Neural cell (in vitro differentiated cells): Measurements from ENCODE around the gene PTGFR. TPM values are rescaled to one million over a fixed set of nuclear protein-coding genes. Genes with fewer than 3 reads are reported as not detected.

ENCODE experiments used
- H2AFZ ChIP-seq: fragments of 200-600, 300-800 bp; sonication (generic), shearing (Covaris generic); 2 replicates; pipeline ENCODE4 v1.6.0; 2014; ENCODE audit warnings: low read depth, mild to moderate bottlenecking, antibody characterized with exemption, low read length, moderate library complexity
- H3F3A ChIP-seq: fragments of 200-600 bp; shearing (Covaris generic); 2 replicates; pipeline ENCODE4 v1.6.1; 2016; ENCODE audit warnings: mild to moderate bottlenecking, moderate library complexity, mixed read lengths, antibody characterized with exemption, low read length; ENCODE audit not compliant: insufficient read depth, poor library complexity, severe bottlenecking
- H3K27ac ChIP-seq: fragments of 200-600, 300-800 bp; sonication (generic), shearing (Covaris generic); 2 replicates; pipeline ENCODE4 v1.5.1; 2014; ENCODE audit warnings: mild to moderate bottlenecking, low read length, moderate library complexity
- H3K27me3 ChIP-seq: fragments of 300-800, 200-600 bp; sonication (generic), shearing (Covaris generic); 2 replicates; pipeline ENCODE4 v1.6.0; 2014; ENCODE audit warnings: mild to moderate bottlenecking, low read depth, low read length, moderate library complexity; ENCODE audit not compliant: insufficient read depth
- H3K36me3 ChIP-seq: fragments of 300-800, 200-600 bp; sonication (generic), shearing (Covaris generic); 2 replicates; pipeline ENCODE4 v1.5.1; 2014; ENCODE audit warnings: mild to moderate bottlenecking, antibody characterized with exemption, low read length, moderate library complexity; ENCODE audit not compliant: insufficient read depth
- H3K4me2 ChIP-seq: fragments of 300-800, 200-600 bp; sonication (generic), shearing (Covaris generic); 2 replicates; pipeline ENCODE4 v1.6.0; 2014; ENCODE audit warnings: mild to moderate bottlenecking, low read length
- H3K4me3 ChIP-seq: fragments of 300-800, 200-600 bp; sonication (generic), shearing (Covaris generic); 2 replicates; pipeline ENCODE4 v1.5.1; 2014; ENCODE audit warnings: mild to moderate bottlenecking, low read length, moderate library complexity
- H3K79me2 ChIP-seq: fragments of 200-600 bp; shearing (Covaris generic); replicated peaks from 2 replicates; pipeline ENCODE4 v1.6.0; 2014; ENCODE audit warnings: mild to moderate bottlenecking, low read length, moderate library complexity; ENCODE audit not compliant: insufficient read depth
- H3K9ac ChIP-seq: fragments of 300-800, 200-600 bp; sonication (generic), shearing (Covaris generic); 2 replicates; pipeline ENCODE4 v1.6.1; 2016; ENCODE audit warnings: mild to moderate bottlenecking, low read length, mixed read lengths
- H3K9me2 ChIP-seq: fragments of 200-600 bp; shearing (Covaris generic); 2 replicates; pipeline ENCODE4 v1.6.1; 2016; ENCODE audit warnings: mild to moderate bottlenecking, low read length, mixed read lengths; ENCODE audit not compliant: insufficient read depth
- H3K9me3 ChIP-seq: fragments of 200-600, 300-800 bp; sonication (generic), shearing (Covaris generic); 2 replicates; pipeline ENCODE4 v1.6.1; 2016; ENCODE audit warnings: mild to moderate bottlenecking, mixed run types, low read length, moderate library complexity, mixed read lengths
- H4K20me1 ChIP-seq: fragments of 200-600 bp; shearing (Covaris generic); 2 replicates; pipeline ENCODE4 v1.6.1; 2016; ENCODE audit warnings: mild to moderate bottlenecking, mixed run types; ENCODE audit not compliant: insufficient read depth
- EP300 ChIP-seq: fragments of 450-650 bp; conservative IDR thresholded peaks from 2 replicates; pipeline ENCODE4 v1.6.1; 2014; ENCODE audit warnings: antibody characterized with exemption, mild to moderate bottlenecking, moderate library complexity; ENCODE audit not compliant: poor library complexity, severe bottlenecking
- EZH2 ChIP-seq: fragments of 200-600, 300-800 bp; shearing (Covaris generic), sonication (generic); IDR thresholded peaks from 2 replicates; pipeline ENCODE4 v1.6.1; 2014; ENCODE audit warnings: antibody characterized with exemption, low read length, borderline replicate concordance, mild to moderate bottlenecking; ENCODE audit not compliant: insufficient read depth, poor library complexity, severe bottlenecking
- MXI1 ChIP-seq: fragments of 450-650 bp; conservative IDR thresholded peaks from 2 replicates; pipeline ENCODE4 v1.6.1; 2014; ENCODE audit warnings: antibody characterized with exemption, mild to moderate bottlenecking; ENCODE audit not compliant: poor library complexity, severe bottlenecking
- POLR2AphosphoS5 ChIP-seq: IDR thresholded peaks from 2 replicates; pipeline ENCODE4 v1.6.1; 2012
- RAD21 ChIP-seq: fragments of 450-650 bp; conservative IDR thresholded peaks from 2 replicates; pipeline ENCODE4 v1.6.1; 2014; ENCODE audit warnings: antibody characterized with exemption, mild to moderate bottlenecking, moderate library complexity
- REST ChIP-seq: IDR thresholded peaks from 2 replicates; pipeline ENCODE4 v1.6.1; 2012; ENCODE audit warnings: borderline replicate concordance
- SMC3 ChIP-seq: fragments of 450-650 bp; conservative IDR thresholded peaks from 2 replicates; pipeline ENCODE4 v1.6.1; 2014; ENCODE audit warnings: antibody characterized with exemption, mild to moderate bottlenecking, moderate library complexity; ENCODE audit not compliant: poor library complexity
- TAF1 ChIP-seq: IDR thresholded peaks from 2 replicates; pipeline ENCODE4 v1.6.1; 2012; ENCODE audit warnings: low read depth
- polyA plus RNA-seq: library from polyadenylated mRNA; depleted of rRNA; stranded (reverse); fragments of >200 nt; gene quantifications from 2 replicates; pipeline ENCODE4 v1.2.3, GENCODE V29; 2014
- TF ChIP-seq, protein P1 (sequence below): fragments of 450-650 bp; IDR thresholded peaks from 2 replicates; pipeline ENCODE4 v1.5.1; 2014; ENCODE audit warnings: antibody characterized with exemption, mild to moderate bottlenecking, moderate library complexity; ENCODE audit not compliant: poor library complexity, severe bottlenecking

The PTGFR gene
- polyA plus RNA-seq, 1 donor from 2014 or later: 0.54 TPM

- Histone ChIP-seq H3K9me3 (no peaks in the 10 kb centered on the region), H3K9ac (no peak overlapping the region), H3K4me3 (no peak overlapping the region), H3K4me2 (no peak overlapping the region), H2AFZ (no peak overlapping the region), H3K27me3 (no peaks in the 10 kb centered on the region), H4K20me1 (no peaks in the 10 kb centered on the region), H3K36me3 (no peaks in the 10 kb centered on the region), H3K27ac (no peak overlapping the region), H3K79me2 (no peaks in the 10 kb centered on the region), H3K9me2 (no peaks in the 10 kb centered on the region), H3F3A (no peaks in the 10 kb centered on the region)
- TF ChIP-seq EZH2 (no peak), POLR2AphosphoS5 (no peak), MXI1 (no peak), SMC3 (no peak), EP300 (no peak), REST (no peak), TAF1 (no peak), RAD21 (no peak)
- TF ChIP-seq, protein P1, sequence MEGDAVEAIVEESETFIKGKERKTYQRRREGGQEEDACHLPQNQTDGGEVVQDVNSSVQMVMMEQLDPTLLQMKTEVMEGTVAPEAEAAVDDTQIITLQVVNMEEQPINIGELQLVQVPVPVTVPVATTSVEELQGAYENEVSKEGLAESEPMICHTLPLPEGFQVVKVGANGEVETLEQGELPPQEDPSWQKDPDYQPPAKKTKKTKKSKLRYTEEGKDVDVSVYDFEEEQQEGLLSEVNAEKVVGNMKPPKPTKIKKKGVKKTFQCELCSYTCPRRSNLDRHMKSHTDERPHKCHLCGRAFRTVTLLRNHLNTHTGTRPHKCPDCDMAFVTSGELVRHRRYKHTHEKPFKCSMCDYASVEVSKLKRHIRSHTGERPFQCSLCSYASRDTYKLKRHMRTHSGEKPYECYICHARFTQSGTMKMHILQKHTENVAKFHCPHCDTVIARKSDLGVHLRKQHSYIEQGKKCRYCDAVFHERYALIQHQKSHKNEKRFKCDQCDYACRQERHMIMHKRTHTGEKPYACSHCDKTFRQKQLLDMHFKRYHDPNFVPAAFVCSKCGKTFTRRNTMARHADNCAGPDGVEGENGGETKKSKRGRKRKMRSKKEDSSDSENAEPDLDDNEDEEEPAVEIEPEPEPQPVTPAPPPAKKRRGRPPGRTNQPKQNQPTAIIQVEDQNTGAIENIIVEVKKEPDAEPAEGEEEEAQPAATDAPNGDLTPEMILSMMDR: no peak
These were observed 59.1 kb downstream of the PTGFR start for GRCh38 chr1:78549891-78550290.

GRCh38 chr1:78553859-78554258 is 63.1 kb downstream of the PTGFR start:
- TF ChIP-seq EZH2 (no peak), SMC3 (no peak), RAD21 (no peak), EP300 (no peak), POLR2AphosphoS5 (no peak), MXI1 (no peak)
- Histone ChIP-seq H3K4me2 (no peak overlapping the region), H3F3A (no peaks in the 10 kb centered on the region), H3K9me2 (no peaks in the 10 kb centered on the region), H3K27me3 (no peaks in the 10 kb centered on the region), H3K9ac (no peak overlapping the region), H3K9me3 (no peaks in the 10 kb centered on the region), H2AFZ (no peak overlapping the region), H3K79me2 (no peaks in the 10 kb centered on the region), H3K27ac (no peak overlapping the region), H3K36me3 (no peaks in the 10 kb centered on the region), H4K20me1 (no peaks in the 10 kb centered on the region), H3K4me3 (no peak overlapping the region)

DNA sequence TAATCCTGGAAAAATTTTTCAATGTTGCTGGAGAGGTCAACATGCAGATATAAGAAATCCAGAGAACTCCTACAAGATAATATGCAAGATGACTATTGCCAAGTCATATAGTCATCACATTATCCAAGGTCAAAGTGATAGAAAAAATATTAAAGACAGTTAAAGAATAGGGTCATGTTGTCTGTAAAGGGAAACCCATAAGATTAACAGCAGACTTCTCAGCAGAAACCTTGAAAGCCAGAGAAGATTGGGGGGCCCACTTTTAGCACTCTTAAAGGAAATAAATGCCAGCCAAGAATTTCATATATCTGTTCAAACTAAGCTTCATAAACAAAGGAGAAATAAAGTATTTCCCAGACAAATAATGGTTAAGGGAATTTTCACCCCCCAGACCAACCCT is 64.1 kb downstream of the PTGFR start:
- no peak overlapping the region for H2AFZ ChIP-seq
- TF ChIP-seq RAD21 (no peak), POLR2AphosphoS5 (no peak), EZH2 (no peak), TAF1 (no peak), EP300 (no peak)
- no peaks in the 10 kb centered on the region for H3K9me3 ChIP-seq
- no peaks in the 10 kb centered on the region for H3K36me3 ChIP-seq
- no peak overlapping the region for H3K4me2 ChIP-seq
- H3K27ac ChIP-seq: no peak overlapping the region
- H3K27me3 ChIP-seq: no peaks in the 10 kb centered on the region
- H3F3A ChIP-seq: no peaks in the 10 kb centered on the region
- no peaks in the 10 kb centered on the region for H3K9me2 ChIP-seq
- H3K9ac ChIP-seq: no peak overlapping the region
- H3K4me3 ChIP-seq: no peak overlapping the region
- H3K79me2 ChIP-seq: no peaks in the 10 kb centered on the region
- H4K20me1 ChIP-seq: no peaks in the 10 kb centered on the region
